GM18502 (cell line): ENCODE results near the gene CAPN12.
"Not testable (repeated sequence)": the region's sequence is repeated elsewhere in the genome, so short reads cannot be mapped to it uniquely, and the experiment has no call there.

ENCODE experiments used
- ATAC-seq: cut with Tn5 transposase; IDR thresholded peaks from one replicate; pipeline ENCODE4 v1.9.1; 2021; ENCODE audit warnings: mild to moderate bottlenecking; ENCODE audit not compliant: unreplicated experiment, poor library complexity

CAPN12 gene

GRCh38 chr19:38744298-38744681 is at the start of gene CAPN12:
Gene CAPN12 (minus strand): TSS chr19:38744474. CDS start chr19:38744165, 309 bp downstream.
- ATAC-seq = no peak

GRCh38 chr19:38793671-38794070 is 49.4 kb upstream of the CAPN12 start:
- ATAC-seq = no peak

- no peak for ATAC-seq
Observed at GRCh38 chr19:38793177-38793576, 48.9 kb upstream of the CAPN12 start.

GRCh38 chr19:38792250-38793111 is 48.2 kb upstream of the CAPN12 start:
- ATAC-seq = no peak

GRCh38 chr19:38791451-38792064 is 47.3 kb upstream of the CAPN12 start:
- ATAC-seq = peak; percentile 56

- not testable (repeated sequence) for ATAC-seq
Observed at GRCh38 chr19:38790507-38791403, 46.5 kb upstream of the CAPN12 start.

GRCh38 chr19:38788478-38789243 is 44.4 kb upstream of the CAPN12 start, which contains the start of gene LGALS7B:
Gene LGALS7B (plus strand): TSS chr19:38789200. CDS start chr19:38789227, 27 bp downstream.
- ATAC-seq = no peak

- ATAC-seq = no peak
Observed at GRCh38 chr19:38786572-38787265, 42.4 kb upstream of the CAPN12 start.

- not testable (repeated sequence) for ATAC-seq
Observed at GRCh38 chr19:38786061-38786460, 41.8 kb upstream of the CAPN12 start.

GRCh38 chr19:38785187-38785699 is 41.0 kb upstream of the CAPN12 start:
- ATAC-seq = no peak

- ATAC-seq = no peak
Observed at GRCh38 chr19:38784224-38784623, 40.0 kb upstream of the CAPN12 start.

GRCh38 chr19:38782212-38782611 is 37.9 kb upstream of the CAPN12 start:
- not testable (repeated sequence) for ATAC-seq

- ATAC-seq = no peak
Observed at GRCh38 chr19:38781058-38781457, 36.8 kb upstream of the CAPN12 start.

- ATAC-seq = no peak
Observed at GRCh38 chr19:38780443-38780842, 36.2 kb upstream of the CAPN12 start.

- no peak for ATAC-seq
Observed at GRCh38 chr19:38778733-38779132, 34.5 kb upstream of the CAPN12 start.

GRCh38 chr19:38774181-38774950 is 30.1 kb upstream of the CAPN12 start:
- ATAC-seq = no peak

- no peak for ATAC-seq
Observed at GRCh38 chr19:38773469-38774177, 29.3 kb upstream of the CAPN12 start, which contains the start of gene LGALS7. Gene LGALS7 (minus strand): TSS chr19:38773517. CDS start chr19:38773492, 25 bp downstream.

- ATAC-seq = not testable (repeated sequence)
Observed at GRCh38 chr19:38771569-38771968, 27.3 kb upstream of the CAPN12 start.
